SU-DHL-6 (cell line): ENCODE measurements around the gene TSHZ2.

Experiments
- H2AFZ ChIP-seq: fragments of 200-600 bp; sonication (generic); 2 replicates; pipeline ENCODE4 v1.6.1; 2014; ENCODE audit warnings: low read depth, mild to moderate bottlenecking, moderate library complexity, mixed read lengths, antibody characterized with exemption, low read length; ENCODE audit not compliant: severe bottlenecking
- H3F3A ChIP-seq: fragments of 200-600 bp; shearing (Covaris generic); 2 replicates; pipeline ENCODE4 v1.6.0; 2016; ENCODE audit warnings: antibody characterized with exemption, mild to moderate bottlenecking; ENCODE audit not compliant: insufficient read depth
- H3K27ac ChIP-seq: fragments of 200-600 bp; sonication (generic); 2 replicates; pipeline ENCODE4 v1.5.1; 2016; ENCODE audit warnings: low read depth, mild to moderate bottlenecking, low read length, moderate library complexity, mixed read lengths
- H3K27me3 ChIP-seq: fragments of 200-600 bp; sonication (generic), shearing (Covaris generic); 2 replicates; pipeline ENCODE4 v1.6.0; 2014; ENCODE audit warnings: mild to moderate bottlenecking, low read length
- H3K36me3 ChIP-seq: fragments of 200-600 bp; sonication (generic); 2 replicates; pipeline ENCODE4 v1.6.1; 2014; ENCODE audit warnings: mild to moderate bottlenecking, low read length, mixed read lengths
- H3K4me2 ChIP-seq: fragments of 300-600, 200-600 bp; shearing (Covaris generic), sonication (generic); 2 replicates; pipeline ENCODE4 v1.6.0; 2014; ENCODE audit warnings: low read length, low read depth, mild to moderate bottlenecking; ENCODE audit not compliant: poor library complexity, severe bottlenecking
- H3K4me3 ChIP-seq: fragments of 200-600 bp; sonication (generic); 2 replicates; pipeline ENCODE4 v1.5.1; 2014; ENCODE audit warnings: antibody characterized with exemption, low read length, mild to moderate bottlenecking, mixed read lengths; ENCODE audit not compliant: insufficient read depth, poor library complexity, severe bottlenecking
- H3K79me2 ChIP-seq: fragments of 200-600 bp; sonication (generic); 2 replicates; pipeline ENCODE4 v1.6.1; 2014; ENCODE audit warnings: mild to moderate bottlenecking, low read length, moderate library complexity; ENCODE audit not compliant: insufficient read depth
- H3K9ac ChIP-seq: fragments of 200-600 bp; sonication (generic); 2 replicates; pipeline ENCODE4 v1.7.0; 2014; ENCODE audit warnings: mild to moderate bottlenecking, low read length
- H3K9me2 ChIP-seq: fragments of 200-600 bp; sonication (generic); replicated peaks from 2 replicates; pipeline ENCODE4 v1.6.1; 2014; ENCODE audit warnings: low read length; ENCODE audit not compliant: insufficient read depth
- H3K9me3 ChIP-seq: fragments of 200-600 bp; sonication (generic); 2 replicates; pipeline ENCODE4 v1.6.1; 2014; ENCODE audit warnings: low read length, mixed read lengths; ENCODE audit not compliant: insufficient read depth
- H4K20me1 ChIP-seq: fragments of 200-600 bp; sonication (generic); 2 replicates; pipeline ENCODE4 v1.6.1; 2014; ENCODE audit warnings: low read depth, mild to moderate bottlenecking, antibody characterized with exemption, low read length, moderate library complexity, mixed read lengths
- EZH2phosphoT487 ChIP-seq: fragments of 200-600 bp; sonication (generic), shearing (Covaris generic); conservative IDR thresholded peaks from 2 replicates; pipeline ENCODE4 v1.6.1; 2018; ENCODE audit warnings: mild to moderate bottlenecking, antibody characterized with exemption, low read length, moderate library complexity, mixed read lengths
- TF ChIP-seq, protein P1 (sequence below): fragments of 200-600 bp; sonication (generic); IDR thresholded peaks from one replicate; pipeline ENCODE4 v1.5.1; 2017; ENCODE audit warnings: antibody characterized with exemption, mild to moderate bottlenecking, low read length, moderate library complexity; ENCODE audit not compliant: insufficient read depth, poor library complexity, severe bottlenecking

TSHZ2 gene

DNA sequence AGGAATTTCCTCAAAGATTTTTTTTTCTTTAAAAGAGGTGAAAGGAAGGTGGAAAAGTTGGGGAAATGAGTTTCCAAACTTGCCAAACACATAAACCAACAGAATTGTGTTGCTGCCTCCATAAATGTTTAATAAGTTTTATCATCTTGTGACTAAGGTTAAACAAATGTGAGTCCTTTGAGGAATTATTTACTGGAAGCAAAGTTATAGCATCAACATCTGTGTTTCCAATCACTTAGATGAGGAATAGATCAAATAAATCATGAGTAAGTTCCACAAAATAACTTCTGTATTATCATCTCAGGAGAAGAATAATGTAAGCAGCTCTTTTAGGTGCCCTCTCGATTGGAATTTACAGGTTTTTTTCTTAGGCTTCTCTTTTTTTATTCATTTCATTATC, 20.5 kb downstream of the TSHZ2 start:
- no peaks in the 10 kb centered on the region for H4K20me1 ChIP-seq
- no peaks in the 10 kb centered on the region for H3K9me3 ChIP-seq
- H2AFZ ChIP-seq, result no peak overlapping the region
- no peaks in the 10 kb centered on the region for H3K79me2 ChIP-seq
- no peak overlapping the region for H3K9ac ChIP-seq
- H3K4me3 ChIP-seq, result no peak overlapping the region
- no peaks in the 10 kb centered on the region for H3F3A ChIP-seq
- H3K9me2 ChIP-seq, result no peaks in the 10 kb centered on the region
- no peaks in the 10 kb centered on the region for H3K27me3 ChIP-seq
- H3K27ac ChIP-seq, result no peak overlapping the region
- TF ChIP-seq, protein P1, sequence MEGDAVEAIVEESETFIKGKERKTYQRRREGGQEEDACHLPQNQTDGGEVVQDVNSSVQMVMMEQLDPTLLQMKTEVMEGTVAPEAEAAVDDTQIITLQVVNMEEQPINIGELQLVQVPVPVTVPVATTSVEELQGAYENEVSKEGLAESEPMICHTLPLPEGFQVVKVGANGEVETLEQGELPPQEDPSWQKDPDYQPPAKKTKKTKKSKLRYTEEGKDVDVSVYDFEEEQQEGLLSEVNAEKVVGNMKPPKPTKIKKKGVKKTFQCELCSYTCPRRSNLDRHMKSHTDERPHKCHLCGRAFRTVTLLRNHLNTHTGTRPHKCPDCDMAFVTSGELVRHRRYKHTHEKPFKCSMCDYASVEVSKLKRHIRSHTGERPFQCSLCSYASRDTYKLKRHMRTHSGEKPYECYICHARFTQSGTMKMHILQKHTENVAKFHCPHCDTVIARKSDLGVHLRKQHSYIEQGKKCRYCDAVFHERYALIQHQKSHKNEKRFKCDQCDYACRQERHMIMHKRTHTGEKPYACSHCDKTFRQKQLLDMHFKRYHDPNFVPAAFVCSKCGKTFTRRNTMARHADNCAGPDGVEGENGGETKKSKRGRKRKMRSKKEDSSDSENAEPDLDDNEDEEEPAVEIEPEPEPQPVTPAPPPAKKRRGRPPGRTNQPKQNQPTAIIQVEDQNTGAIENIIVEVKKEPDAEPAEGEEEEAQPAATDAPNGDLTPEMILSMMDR, result no peak
- no peak for TF ChIP-seq EZH2phosphoT487
- no peak overlapping the region for H3K4me2 ChIP-seq
- H3K36me3 ChIP-seq, result no peaks in the 10 kb centered on the region

DNA sequence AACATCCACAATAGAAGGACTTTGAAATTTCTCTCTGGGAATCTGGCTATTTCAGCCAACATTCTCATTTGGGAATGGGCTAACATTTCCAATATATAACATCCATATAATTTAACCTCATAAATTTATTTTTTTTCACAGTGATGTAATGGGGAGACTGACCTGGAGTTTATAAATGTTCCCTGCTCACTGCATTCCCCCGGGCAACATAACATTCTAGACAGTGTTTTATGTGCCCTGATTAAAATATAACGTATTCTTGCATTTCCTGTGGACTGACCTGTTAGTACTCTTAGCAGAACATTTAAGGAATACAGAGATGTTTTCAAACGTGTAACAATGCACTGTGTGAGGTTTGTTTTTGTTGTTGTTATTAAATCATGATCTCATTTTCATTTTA, 20.9 kb downstream of the TSHZ2 start:
- H4K20me1 ChIP-seq, result no peaks in the 10 kb centered on the region
- no peak overlapping the region for H2AFZ ChIP-seq
- H3F3A ChIP-seq, result no peaks in the 10 kb centered on the region
- TF ChIP-seq EZH2phosphoT487, result no peak
- TF ChIP-seq, protein P1, result no peak
- H3K4me2 ChIP-seq, result no peak overlapping the region
- H3K27me3 ChIP-seq, result no peaks in the 10 kb centered on the region
- no peak overlapping the region for H3K4me3 ChIP-seq
- no peaks in the 10 kb centered on the region for H3K9me2 ChIP-seq
- H3K9me3 ChIP-seq, result no peaks in the 10 kb centered on the region
- no peak overlapping the region for H3K27ac ChIP-seq
- H3K9ac ChIP-seq, result no peak overlapping the region
- H3K79me2 ChIP-seq, result no peaks in the 10 kb centered on the region
- H3K36me3 ChIP-seq, result no peaks in the 10 kb centered on the region

DNA sequence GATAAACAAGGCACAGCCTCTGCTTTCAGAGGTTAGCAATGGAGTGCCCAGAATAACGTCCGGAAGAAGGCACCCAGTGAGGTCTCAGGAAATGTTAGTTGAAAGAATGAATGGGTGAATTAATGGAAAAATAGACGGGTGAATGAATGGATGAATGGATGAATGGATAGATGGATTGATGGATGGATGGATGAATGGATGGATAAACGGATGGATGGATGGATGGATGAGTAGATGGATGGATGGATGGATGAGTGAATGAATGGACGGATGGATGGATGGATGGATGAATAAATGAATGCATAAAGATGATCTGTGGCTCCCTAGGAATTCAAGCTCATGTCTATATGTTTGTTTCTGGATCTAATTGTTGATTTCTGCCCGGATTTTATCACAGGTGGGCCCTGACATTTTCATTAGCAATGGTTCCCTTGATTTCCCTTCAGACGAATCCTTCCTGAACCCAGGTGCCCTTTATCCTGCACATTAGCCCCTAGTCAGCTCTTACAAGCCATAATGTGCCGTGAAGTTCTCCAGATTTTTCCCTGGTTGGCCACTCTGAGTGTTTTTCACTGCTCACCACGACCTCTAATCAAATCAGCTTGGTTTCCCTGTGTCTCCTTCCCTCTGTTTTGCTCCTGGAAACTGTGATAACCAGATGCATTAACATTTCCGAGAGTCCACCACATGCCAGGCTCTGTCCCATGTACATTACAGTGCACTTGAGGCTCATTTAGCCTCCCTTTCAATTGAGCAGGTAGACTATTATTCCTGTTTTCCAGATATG, 22.2 kb downstream of the TSHZ2 start:
- Histone ChIP-seq H3K27me3 (no peaks in the 10 kb centered on the region), H3K4me3 (no peak overlapping the region), H3K27ac (no peak overlapping the region), H3K9me2 (no peaks in the 10 kb centered on the region), H3K9ac (no peak overlapping the region), H3F3A (peaks cover 7% of the 10 kb centered on the region; the same call in 1 of the 2 replicates), H3K9me3 (no peaks in the 10 kb centered on the region), H3K79me2 (no peaks in the 10 kb centered on the region), H2AFZ (no peak overlapping the region), H3K4me2 (no peak overlapping the region), H4K20me1 (no peaks in the 10 kb centered on the region), H3K36me3 (no peaks in the 10 kb centered on the region)
- TF ChIP-seq, protein P1, result no peak
